HepG2 (cell line): ENCODE data around the gene TMEM256. TPM values are rescaled to one million over a fixed set of nuclear protein-coding genes. Genes with fewer than 3 reads are reported as not detected.

Source experiments
- ARID4A ChIP-seq: sonication (generic); formaldehyde crosslinking; IDR thresholded peaks from 2 replicates; pipeline ENCODE4 v1.5.0; 2020; ENCODE audit warnings: mild to moderate bottlenecking, missing genetic modification reagents, borderline replicate concordance
- DMTF1 ChIP-seq: sonication (generic); formaldehyde crosslinking; IDR thresholded peaks from 2 replicates; pipeline ENCODE4 v1.4.0; 2020; ENCODE audit warnings: mild to moderate bottlenecking, missing genetic modification reagents
- KLF15 ChIP-seq: sonication (generic); formaldehyde crosslinking; IDR thresholded peaks from 2 replicates; pipeline ENCODE4 v1.8.1; 2023; ENCODE audit warnings: borderline replicate concordance, mild to moderate bottlenecking, inconsistent platforms, missing genetic modification reagents, mixed read lengths
- NFE2L2 ChIP-seq: fragments of 150-350 bp; IDR thresholded peaks from 2 replicates; pipeline ENCODE4 v1.6.1; 2014; ENCODE audit warnings: low read length
- PAXIP1 ChIP-seq: sonication (generic); formaldehyde crosslinking; conservative IDR thresholded peaks from 2 replicates; pipeline ENCODE4 v1.4.0; 2020; ENCODE audit warnings: mild to moderate bottlenecking, missing genetic modification reagents, moderate library complexity
- ZNF468 ChIP-seq: sonication (generic); formaldehyde crosslinking; IDR thresholded peaks from 2 replicates; pipeline ENCODE4 v1.8.0; 2022; ENCODE audit warnings: mild to moderate bottlenecking, moderate library complexity, missing genetic modification reagents
- ZNF564 ChIP-seq: sonication (generic); formaldehyde crosslinking; IDR thresholded peaks from 2 replicates; pipeline ENCODE4 v1.8.1; 2023; ENCODE audit warnings: mild to moderate bottlenecking, missing genetic modification reagents
- ZNF646 ChIP-seq: sonication (generic); formaldehyde crosslinking; IDR thresholded peaks from 2 replicates; pipeline ENCODE4 v1.9.0; 2021; ENCODE audit warnings: mild to moderate bottlenecking, missing genetic modification reagents
- ZSCAN21 ChIP-seq: sonication (generic); formaldehyde crosslinking; IDR thresholded peaks from 2 replicates; pipeline ENCODE4 v1.8.0; 2022; ENCODE audit warnings: mild to moderate bottlenecking, missing genetic modification reagents, moderate library complexity, borderline replicate concordance
- polyA plus RNA-seq, 8 experiments: library from polyadenylated mRNA; depleted of rRNA in 3 of 8; stranded (reverse) in 7 of 8; unstranded in 1 of 8; fragments of >200 nt; fragmentation: Illumina TruSeq in 4 of 8; extraction: Trizol in 4 of 8; gene quantifications; 2 replicates each; pipeline versions ENCODE4 v1.2.1 to v1.2.3, GENCODE V29; 2011 to 2016; ENCODE audit warnings: low read depth in 4 of 8, missing spikeins in 1 of 8, mixed read lengths in 1 of 8; ENCODE audit not compliant: insufficient read depth in 1 of 8
- total RNA-seq, 5 experiments: library from RNA; depleted of rRNA; stranded (reverse); fragments of >200 nt; fragmentation: Illumina TruSeq; extraction: Trizol; gene quantifications; 2 replicates each; pipeline ENCODE4 v1.2.3, GENCODE V29; 2016; ENCODE audit warnings: low read depth in 1 of 5

TMEM256 gene
- total and polyA plus RNA-seq, 2 of the 13 experiments (the other 11 are each of a cell fraction or from before 2014, with no cell fraction given), result 231 to 252 TPM

- TF ChIP-seq ZNF564 (CRISPR knock-in tag) (0 out of 2 replicates have a peak, but pooled peaks have one; percentile 72), ARID4A (CRISPR knock-in tag) (peak; percentile 51; the same call in 1 of the 2 replicates), ZSCAN21 (CRISPR knock-in tag) (no peak), PAXIP1 (CRISPR knock-in tag) (no peak; the same call in 1 of the 2 replicates), ZNF646 (no peak), DMTF1 (CRISPR knock-in tag) (no peak), KLF15 (CRISPR knock-in tag) (no peak), NFE2L2 (no peak), ZNF468 (CRISPR knock-in tag) (peak; percentile 74; the same call in 1 of the 2 replicates)
Observed at GRCh38 chr17:7394452-7395191, 9.3 kb downstream of the TMEM256 start, which contains the start of gene PLSCR3 (continued).
